Astrocyte of the spinal cord (primary cell): Measurements from ENCODE around the gene ATP1B3.

Experiments
- DNase-seq: peaks from one replicate; pipeline ENCODE4 v3.0.0; 2011; ENCODE audit warnings: low read depth, low spot score
- H3K4me3 ChIP-seq: 2 replicates; pipeline ENCODE4 v1.5.1; 2011; ENCODE audit warnings: low read depth, mild to moderate bottlenecking, low read length, moderate library complexity
- in situ Hi-C: cut with HindIII; loops from 2 replicates; pipeline ENCODE4 v1.10.0; 2017; ENCODE audit warnings: low sequenced_read_pairs
- TF ChIP-seq, protein P1 (sequence below): IDR thresholded peaks from 2 replicates; pipeline ENCODE4 v1.5.1; 2012; ENCODE audit warnings: low read depth, mild to moderate bottlenecking, low read length, inconsistent platforms

The ATP1B3 gene

DNA sequence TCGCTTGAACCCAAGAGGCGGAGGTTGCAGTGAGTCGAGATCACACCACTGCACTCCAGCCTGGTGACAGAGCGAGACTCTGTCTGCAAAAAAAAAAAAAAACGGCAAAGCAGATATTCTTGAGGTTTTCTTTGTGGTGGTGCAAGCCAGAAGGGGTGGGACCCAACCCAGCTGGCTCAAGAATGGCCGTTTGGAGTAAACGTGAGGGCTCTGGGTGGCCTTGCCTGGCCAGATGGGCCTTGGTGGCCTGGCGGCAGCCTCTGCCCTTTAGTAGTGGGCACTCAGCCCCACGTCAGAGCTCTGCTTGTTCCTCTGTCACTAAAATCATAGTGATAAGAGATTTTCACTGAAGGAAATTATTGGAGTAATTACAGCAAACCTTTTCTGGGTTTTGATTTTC lies 50.5 kb downstream of the ATP1B3 start:
- no peak overlapping the region for H3K4me3 ChIP-seq
- TF ChIP-seq, protein P1, sequence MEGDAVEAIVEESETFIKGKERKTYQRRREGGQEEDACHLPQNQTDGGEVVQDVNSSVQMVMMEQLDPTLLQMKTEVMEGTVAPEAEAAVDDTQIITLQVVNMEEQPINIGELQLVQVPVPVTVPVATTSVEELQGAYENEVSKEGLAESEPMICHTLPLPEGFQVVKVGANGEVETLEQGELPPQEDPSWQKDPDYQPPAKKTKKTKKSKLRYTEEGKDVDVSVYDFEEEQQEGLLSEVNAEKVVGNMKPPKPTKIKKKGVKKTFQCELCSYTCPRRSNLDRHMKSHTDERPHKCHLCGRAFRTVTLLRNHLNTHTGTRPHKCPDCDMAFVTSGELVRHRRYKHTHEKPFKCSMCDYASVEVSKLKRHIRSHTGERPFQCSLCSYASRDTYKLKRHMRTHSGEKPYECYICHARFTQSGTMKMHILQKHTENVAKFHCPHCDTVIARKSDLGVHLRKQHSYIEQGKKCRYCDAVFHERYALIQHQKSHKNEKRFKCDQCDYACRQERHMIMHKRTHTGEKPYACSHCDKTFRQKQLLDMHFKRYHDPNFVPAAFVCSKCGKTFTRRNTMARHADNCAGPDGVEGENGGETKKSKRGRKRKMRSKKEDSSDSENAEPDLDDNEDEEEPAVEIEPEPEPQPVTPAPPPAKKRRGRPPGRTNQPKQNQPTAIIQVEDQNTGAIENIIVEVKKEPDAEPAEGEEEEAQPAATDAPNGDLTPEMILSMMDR: no peak
- DNase-seq: no peak
- in situ Hi-C loops: no loop called here

DNA sequence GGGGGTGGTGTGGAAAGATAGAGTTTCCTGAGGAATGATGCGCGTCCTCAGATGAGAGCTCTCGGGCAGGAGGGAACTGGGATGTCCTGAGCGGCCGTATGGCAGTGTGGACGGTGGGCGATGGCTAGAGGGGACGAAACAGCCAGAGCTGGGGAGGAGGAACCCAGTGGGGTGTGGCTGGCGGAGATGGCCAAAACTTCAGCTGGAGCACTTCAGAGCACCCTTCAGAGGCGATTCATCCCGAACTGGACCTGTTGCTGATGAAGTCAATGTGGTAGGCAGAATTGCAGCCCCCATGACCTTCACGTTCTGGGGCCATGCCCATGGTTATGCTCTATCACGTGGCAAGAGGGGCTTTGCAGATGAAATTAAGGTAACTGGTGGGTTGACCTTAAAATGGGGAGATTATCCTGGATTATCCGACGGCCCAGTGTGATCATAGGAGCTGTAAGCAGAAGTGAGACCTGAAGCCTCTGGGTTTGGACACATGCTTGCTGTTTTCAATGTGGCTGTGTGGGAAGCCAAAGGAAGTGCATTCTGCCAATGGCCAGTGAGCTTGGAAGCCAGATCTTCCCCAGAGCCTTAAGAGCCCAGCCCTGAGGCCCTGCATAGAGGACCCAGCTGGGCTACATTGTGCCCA lies 52.3 kb downstream of the ATP1B3 start:
- in situ Hi-C loops: no loop called here
- no peak overlapping the region for H3K4me3 ChIP-seq
- no peak for DNase-seq
- TF ChIP-seq, protein P1: no peak

DNA sequence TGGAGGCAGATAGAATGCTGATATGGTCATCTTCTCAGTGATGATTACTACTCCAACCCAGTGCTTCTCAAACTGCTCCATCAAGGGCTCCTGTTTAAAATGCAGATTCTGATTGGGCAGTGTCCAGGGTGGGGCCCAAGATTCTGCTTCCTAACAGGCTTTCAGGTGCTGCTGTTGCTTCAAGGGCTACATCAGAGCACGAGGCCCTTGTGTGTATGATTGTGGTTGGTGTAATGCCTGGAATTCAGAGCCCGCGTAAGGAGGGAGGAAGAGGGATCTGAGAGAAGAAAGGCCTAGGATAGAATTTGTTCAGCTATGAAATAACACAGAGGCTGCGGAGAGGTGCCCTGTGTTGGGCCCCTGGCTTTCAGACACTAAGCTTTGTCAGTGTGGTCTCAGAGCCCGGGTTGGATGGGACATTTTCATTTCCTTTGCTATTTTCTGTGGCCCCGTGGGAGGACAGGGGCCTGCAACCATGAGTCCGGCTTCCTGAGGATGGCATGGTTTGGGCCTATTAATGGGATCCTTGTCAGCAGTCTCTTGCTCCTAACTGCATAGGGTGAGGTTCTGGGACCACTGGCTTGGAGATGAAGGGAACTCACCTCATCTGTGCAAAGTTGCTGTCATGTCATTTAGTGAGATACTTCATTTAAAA lies 53.0 kb downstream of the ATP1B3 start:
- no peak for DNase-seq
- in situ Hi-C loops: no loop called here
- H3K4me3 ChIP-seq: no peak overlapping the region
- TF ChIP-seq, protein P1: no peak

GRCh38 chr3:141930801-141931200 lies 54.4 kb downstream of the ATP1B3 start:
- no peak overlapping the region for H3K4me3 ChIP-seq
- in situ Hi-C loops: no loop called here
- TF ChIP-seq, protein P1: no peak
- DNase-seq: no peak

- in situ Hi-C loops: no loop called here
- no peak overlapping the region for H3K4me3 ChIP-seq
- TF ChIP-seq, protein P1: no peak
- no peak for DNase-seq
These were observed 57.2 kb downstream of the ATP1B3 start for GRCh38 chr3:141933421-141934300.

GRCh38 chr3:141934354-141934753 lies 57.9 kb downstream of the ATP1B3 start:
- no peak for DNase-seq
- in situ Hi-C loops: no loop called here
- no peak overlapping the region for H3K4me3 ChIP-seq
- TF ChIP-seq, protein P1: no peak
